GM23248 (cell line): Measurements from ENCODE around the gene KIF6.

ENCODE experiments used
- EZH2 ChIP-seq: fragments of 200-600 bp; sonication (generic); IDR thresholded peaks from 2 replicates; pipeline ENCODE4 v1.6.1; 2018; ENCODE audit warnings: antibody characterized with exemption, mild to moderate bottlenecking; ENCODE audit not compliant: insufficient read depth, poor library complexity, severe bottlenecking
- EZH2phosphoT487 ChIP-seq: fragments of 200-600 bp; sonication (generic); IDR thresholded peaks from 2 replicates; pipeline ENCODE4 v1.6.1; 2018; ENCODE audit warnings: antibody characterized with exemption, moderate library complexity, mild to moderate bottlenecking, low read depth; ENCODE audit not compliant: insufficient read depth

DNA sequence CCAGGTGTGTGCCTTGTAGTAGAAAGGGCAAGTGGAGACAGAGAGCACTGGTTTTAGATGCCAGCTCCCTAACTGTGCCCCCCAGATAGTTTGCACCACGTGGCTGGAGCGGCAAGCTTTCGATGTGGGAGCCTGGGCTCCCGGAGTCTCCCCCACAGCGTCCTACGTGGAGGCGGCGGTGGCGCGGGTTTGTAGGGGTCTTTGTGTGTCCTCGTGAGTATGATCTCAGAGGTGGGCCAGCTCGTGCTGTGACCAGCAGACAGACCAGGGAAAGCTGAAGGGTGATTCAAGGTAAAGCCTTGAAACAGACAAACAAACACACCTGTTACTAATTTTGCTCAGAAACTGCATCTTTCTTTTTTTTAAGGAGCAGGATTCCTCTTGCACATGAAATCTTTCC is 397.1 kb downstream of the KIF6 start:
- TF ChIP-seq EZH2 (no peak), EZH2phosphoT487 (no peak)
